GM12878 (cell line): Measurements from ENCODE around the gene NEU1. TPM values are rescaled to one million over a fixed set of nuclear protein-coding genes. Genes with fewer than 3 reads are reported as not detected.
A peak's percentile ranks its signal among the peaks of the same experiment; 100 is the strongest.

Source experiments
- CHD4 ChIP-seq: fragments of 200-600 bp; sonication (generic); IDR thresholded peaks from 2 replicates; pipeline ENCODE4 v1.6.1; 2016; ENCODE audit warnings: mild to moderate bottlenecking
- CREM ChIP-seq: IDR thresholded peaks from 2 replicates; pipeline ENCODE4 v1.6.1; 2014; ENCODE audit warnings: antibody characterized with exemption, low read depth
- HDAC6 ChIP-seq: fragments of 200-600 bp; sonication (generic); IDR thresholded peaks from one replicate; pipeline ENCODE4 v1.8.0; 2017; ENCODE audit warnings: antibody characterized with exemption; ENCODE audit not compliant: unreplicated experiment
- IKZF2 ChIP-seq, 2 experiments: fragments of 450-650 bp; IDR thresholded peaks; 2 replicates each; pipeline ENCODE4 v1.6.1; 2017; ENCODE audit warnings: mild to moderate bottlenecking in 2 of 2, moderate library complexity in 2 of 2
- JUND ChIP-seq: IDR thresholded peaks from 2 replicates; pipeline ENCODE4 v1.6.1; 2012; ENCODE audit warnings: low read depth, mild to moderate bottlenecking, low read length, improper control_type of control experiment, moderate library complexity
- MTA2 ChIP-seq: fragments of 450-650 bp; IDR thresholded peaks from 2 replicates; pipeline ENCODE4 v1.6.1; 2016; ENCODE audit warnings: low read depth, mild to moderate bottlenecking, moderate library complexity
- NRF1 ChIP-seq: conservative IDR thresholded peaks from 2 replicates; pipeline ENCODE4 v1.6.1; 2011; ENCODE audit warnings: mild to moderate bottlenecking, low read depth, low read length, improper control_type of control experiment
- RB1 ChIP-seq: fragments of 450-650 bp; formaldehyde crosslinking; IDR thresholded peaks from 2 replicates; pipeline ENCODE4 v1.6.1; 2017; ENCODE audit warnings: mild to moderate bottlenecking, borderline replicate concordance
- SMC3 ChIP-seq: IDR thresholded peaks from 2 replicates; pipeline ENCODE4 v1.6.1; 2011; ENCODE audit warnings: low read length, improper control_type of control experiment, borderline replicate concordance
- ZNF384 ChIP-seq: IDR thresholded peaks from 2 replicates; pipeline ENCODE4 v1.6.1; 2012; ENCODE audit warnings: low read depth, mild to moderate bottlenecking, low read length, improper control_type of control experiment, borderline replicate concordance
- ZZZ3 ChIP-seq: IDR thresholded peaks from 2 replicates; pipeline ENCODE4 v1.6.1; 2011; ENCODE audit warnings: low read depth; ENCODE audit not compliant: control insufficient read depth, insufficient read length
- polyA plus RNA-seq, 11 experiments: library from polyadenylated mRNA; depleted of rRNA in 4 of 11; unstranded in 6 of 11; stranded (reverse) in 5 of 11; fragments of >200 nt; fragmentation: Nextera tagmentation in 4 of 11; fragmentation: Illumina TruSeq in 1 of 11; extraction: Ambion mirVana in 4 of 11; extraction: Trizol in 1 of 11; gene quantifications; 1 replicate in 1 of 11; 2 replicates in 10 of 11; pipeline versions ENCODE4 v1.2.1 to v1.2.3, GENCODE V29; 2011 to 2016; ENCODE audit warnings: inconsistent platforms in 2 of 11, missing spikeins in 2 of 11, low read depth in 1 of 11
- total RNA-seq, 4 experiments: library from RNA; depleted of rRNA in 3 of 4; stranded (reverse); fragments of >200 nt in 3 of 4; fragmentation: Illumina TruSeq in 1 of 4; extraction: Trizol in 1 of 4; gene quantifications; 2 replicates each; pipeline versions ENCODE4 v1.2.1 to v1.2.3, GENCODE V29; 2013 to 2021
- TF ChIP-seq, protein P1 (sequence below): fragments of 450-650 bp; IDR thresholded peaks from 2 replicates; pipeline ENCODE4 v1.6.1; 2016; ENCODE audit warnings: mild to moderate bottlenecking, moderate library complexity, borderline replicate concordance
- TF ChIP-seq, protein P2 (sequence below): fragments of 450-650 bp; IDR thresholded peaks from 2 replicates; pipeline ENCODE4 v1.6.1; 2017; ENCODE audit warnings: low read depth, mild to moderate bottlenecking, moderate library complexity
- TF ChIP-seq, protein P3 (sequence below), 3 experiments: IDR thresholded peaks in 2 of 3; conservative IDR thresholded peaks in 1 of 3; 2 replicates each; pipeline ENCODE4 v1.5.1; 2011; ENCODE audit warnings: low read depth in 3 of 3, low read length in 3 of 3, mild to moderate bottlenecking in 3 of 3, control low read depth in 2 of 3, moderate library complexity in 2 of 3, inconsistent platforms in 1 of 3, mixed read lengths in 1 of 3; ENCODE audit not compliant: control insufficient read depth in 2 of 3, insufficient read depth in 1 of 3; ENCODE audit errors: extremely low read depth in 1 of 3
- TF ChIP-seq, protein P4 (sequence below): fragments of 450-650 bp; formaldehyde crosslinking; IDR thresholded peaks from 2 replicates; pipeline ENCODE4 v1.4.0; 2020; ENCODE audit warnings: mild to moderate bottlenecking, moderate library complexity
- TF ChIP-seq, protein P5 (sequence below): IDR thresholded peaks from 2 replicates; pipeline ENCODE4 v1.6.1; 2011; ENCODE audit warnings: mild to moderate bottlenecking, low read depth, low read length, moderate library complexity; ENCODE audit not compliant: insufficient replicate concordance

Gene NEU1
- total and polyA plus RNA-seq, 10 of the 15 experiments (the other 5 are each of a cell fraction or from before 2014, with no cell fraction given) = 7.2 to 26.9 (median 21.6) TPM

DNA sequence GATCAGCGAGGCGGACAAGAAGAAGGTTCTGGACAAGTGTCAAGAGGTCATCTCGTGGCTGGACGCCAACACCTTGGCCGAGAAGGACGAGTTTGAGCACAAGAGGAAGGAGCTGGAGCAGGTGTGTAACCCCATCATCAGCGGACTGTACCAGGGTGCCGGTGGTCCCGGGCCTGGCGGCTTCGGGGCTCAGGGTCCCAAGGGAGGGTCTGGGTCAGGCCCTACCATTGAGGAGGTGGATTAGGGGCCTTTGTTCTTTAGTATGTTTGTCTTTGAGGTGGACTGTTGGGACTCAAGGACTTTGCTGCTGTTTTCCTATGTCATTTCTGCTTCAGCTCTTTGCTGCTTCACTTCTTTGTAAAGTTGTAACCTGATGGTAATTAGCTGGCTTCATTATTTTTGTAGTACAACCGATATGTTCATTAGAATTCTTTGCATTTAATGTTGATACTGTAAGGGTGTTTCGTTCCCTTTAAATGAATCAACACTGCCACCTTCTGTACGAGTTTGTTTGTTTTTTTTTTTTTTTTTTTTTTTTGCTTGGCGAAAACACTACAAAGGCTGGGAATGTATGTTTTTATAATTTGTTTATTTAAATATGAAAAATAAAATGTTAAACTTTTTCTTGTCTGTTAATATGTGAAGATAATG, 32.9 kb downstream of the NEU1 start (continued):
- TF ChIP-seq, protein P1, sequence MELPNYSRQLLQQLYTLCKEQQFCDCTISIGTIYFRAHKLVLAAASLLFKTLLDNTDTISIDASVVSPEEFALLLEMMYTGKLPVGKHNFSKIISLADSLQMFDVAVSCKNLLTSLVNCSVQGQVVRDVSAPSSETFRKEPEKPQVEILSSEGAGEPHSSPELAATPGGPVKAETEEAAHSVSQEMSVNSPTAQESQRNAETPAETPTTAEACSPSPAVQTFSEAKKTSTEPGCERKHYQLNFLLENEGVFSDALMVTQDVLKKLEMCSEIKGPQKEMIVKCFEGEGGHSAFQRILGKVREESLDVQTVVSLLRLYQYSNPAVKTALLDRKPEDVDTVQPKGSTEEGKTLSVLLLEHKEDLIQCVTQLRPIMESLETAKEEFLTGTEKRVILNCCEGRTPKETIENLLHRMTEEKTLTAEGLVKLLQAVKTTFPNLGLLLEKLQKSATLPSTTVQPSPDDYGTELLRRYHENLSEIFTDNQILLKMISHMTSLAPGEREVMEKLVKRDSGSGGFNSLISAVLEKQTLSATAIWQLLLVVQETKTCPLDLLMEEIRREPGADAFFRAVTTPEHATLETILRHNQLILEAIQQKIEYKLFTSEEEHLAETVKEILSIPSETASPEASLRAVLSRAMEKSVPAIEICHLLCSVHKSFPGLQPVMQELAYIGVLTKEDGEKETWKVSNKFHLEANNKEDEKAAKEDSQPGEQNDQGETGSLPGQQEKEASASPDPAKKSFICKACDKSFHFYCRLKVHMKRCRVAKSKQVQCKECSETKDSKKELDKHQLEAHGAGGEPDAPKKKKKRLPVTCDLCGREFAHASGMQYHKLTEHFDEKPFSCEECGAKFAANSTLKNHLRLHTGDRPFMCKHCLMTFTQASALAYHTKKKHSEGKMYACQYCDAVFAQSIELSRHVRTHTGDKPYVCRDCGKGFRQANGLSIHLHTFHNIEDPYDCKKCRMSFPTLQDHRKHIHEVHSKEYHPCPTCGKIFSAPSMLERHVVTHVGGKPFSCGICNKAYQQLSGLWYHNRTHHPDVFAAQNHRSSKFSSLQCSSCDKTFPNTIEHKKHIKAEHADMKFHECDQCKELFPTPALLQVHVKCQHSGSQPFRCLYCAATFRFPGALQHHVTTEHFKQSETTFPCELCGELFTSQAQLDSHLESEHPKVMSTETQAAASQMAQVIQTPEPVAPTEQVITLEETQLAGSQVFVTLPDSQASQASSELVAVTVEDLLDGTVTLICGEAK = no peak
- no peak for TF ChIP-seq CREM
- TF ChIP-seq HDAC6 = no peak
- TF ChIP-seq, protein P2, sequence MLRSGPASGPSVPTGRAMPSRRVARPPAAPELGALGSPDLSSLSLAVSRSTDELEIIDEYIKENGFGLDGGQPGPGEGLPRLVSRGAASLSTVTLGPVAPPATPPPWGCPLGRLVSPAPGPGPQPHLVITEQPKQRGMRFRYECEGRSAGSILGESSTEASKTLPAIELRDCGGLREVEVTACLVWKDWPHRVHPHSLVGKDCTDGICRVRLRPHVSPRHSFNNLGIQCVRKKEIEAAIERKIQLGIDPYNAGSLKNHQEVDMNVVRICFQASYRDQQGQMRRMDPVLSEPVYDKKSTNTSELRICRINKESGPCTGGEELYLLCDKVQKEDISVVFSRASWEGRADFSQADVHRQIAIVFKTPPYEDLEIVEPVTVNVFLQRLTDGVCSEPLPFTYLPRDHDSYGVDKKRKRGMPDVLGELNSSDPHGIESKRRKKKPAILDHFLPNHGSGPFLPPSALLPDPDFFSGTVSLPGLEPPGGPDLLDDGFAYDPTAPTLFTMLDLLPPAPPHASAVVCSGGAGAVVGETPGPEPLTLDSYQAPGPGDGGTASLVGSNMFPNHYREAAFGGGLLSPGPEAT = peak; percentile 34; the same call in 1 of the 2 replicates
- no peak for TF ChIP-seq CHD4
- TF ChIP-seq, protein P3, sequence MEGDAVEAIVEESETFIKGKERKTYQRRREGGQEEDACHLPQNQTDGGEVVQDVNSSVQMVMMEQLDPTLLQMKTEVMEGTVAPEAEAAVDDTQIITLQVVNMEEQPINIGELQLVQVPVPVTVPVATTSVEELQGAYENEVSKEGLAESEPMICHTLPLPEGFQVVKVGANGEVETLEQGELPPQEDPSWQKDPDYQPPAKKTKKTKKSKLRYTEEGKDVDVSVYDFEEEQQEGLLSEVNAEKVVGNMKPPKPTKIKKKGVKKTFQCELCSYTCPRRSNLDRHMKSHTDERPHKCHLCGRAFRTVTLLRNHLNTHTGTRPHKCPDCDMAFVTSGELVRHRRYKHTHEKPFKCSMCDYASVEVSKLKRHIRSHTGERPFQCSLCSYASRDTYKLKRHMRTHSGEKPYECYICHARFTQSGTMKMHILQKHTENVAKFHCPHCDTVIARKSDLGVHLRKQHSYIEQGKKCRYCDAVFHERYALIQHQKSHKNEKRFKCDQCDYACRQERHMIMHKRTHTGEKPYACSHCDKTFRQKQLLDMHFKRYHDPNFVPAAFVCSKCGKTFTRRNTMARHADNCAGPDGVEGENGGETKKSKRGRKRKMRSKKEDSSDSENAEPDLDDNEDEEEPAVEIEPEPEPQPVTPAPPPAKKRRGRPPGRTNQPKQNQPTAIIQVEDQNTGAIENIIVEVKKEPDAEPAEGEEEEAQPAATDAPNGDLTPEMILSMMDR (IDR thresholded peaks at IDR 0.05 in 2 of 3, conservative IDR thresholded peaks at IDR 0.05 in 1 of 3; ENCODE audit: control insufficient read depth in 2 of 3, extremely low read depth in 1 of 3, insufficient read depth in 1 of 3, low read depth in 3 of 3, low read length in 3 of 3) = peak; percentile 15 to 66 (median 40); a peak in 3 of 6 replicates
- peak; percentile 99 for TF ChIP-seq ZNF384
- TF ChIP-seq SMC3 = peak; percentile 63; the same call in 1 of the 2 replicates
- TF ChIP-seq MTA2 = no peak
- no peak for TF ChIP-seq NRF1
- TF ChIP-seq RB1 = no peak
- no peak for TF ChIP-seq IKZF2 (IDR thresholded peaks at IDR 0.05)
- TF ChIP-seq, protein P4, sequence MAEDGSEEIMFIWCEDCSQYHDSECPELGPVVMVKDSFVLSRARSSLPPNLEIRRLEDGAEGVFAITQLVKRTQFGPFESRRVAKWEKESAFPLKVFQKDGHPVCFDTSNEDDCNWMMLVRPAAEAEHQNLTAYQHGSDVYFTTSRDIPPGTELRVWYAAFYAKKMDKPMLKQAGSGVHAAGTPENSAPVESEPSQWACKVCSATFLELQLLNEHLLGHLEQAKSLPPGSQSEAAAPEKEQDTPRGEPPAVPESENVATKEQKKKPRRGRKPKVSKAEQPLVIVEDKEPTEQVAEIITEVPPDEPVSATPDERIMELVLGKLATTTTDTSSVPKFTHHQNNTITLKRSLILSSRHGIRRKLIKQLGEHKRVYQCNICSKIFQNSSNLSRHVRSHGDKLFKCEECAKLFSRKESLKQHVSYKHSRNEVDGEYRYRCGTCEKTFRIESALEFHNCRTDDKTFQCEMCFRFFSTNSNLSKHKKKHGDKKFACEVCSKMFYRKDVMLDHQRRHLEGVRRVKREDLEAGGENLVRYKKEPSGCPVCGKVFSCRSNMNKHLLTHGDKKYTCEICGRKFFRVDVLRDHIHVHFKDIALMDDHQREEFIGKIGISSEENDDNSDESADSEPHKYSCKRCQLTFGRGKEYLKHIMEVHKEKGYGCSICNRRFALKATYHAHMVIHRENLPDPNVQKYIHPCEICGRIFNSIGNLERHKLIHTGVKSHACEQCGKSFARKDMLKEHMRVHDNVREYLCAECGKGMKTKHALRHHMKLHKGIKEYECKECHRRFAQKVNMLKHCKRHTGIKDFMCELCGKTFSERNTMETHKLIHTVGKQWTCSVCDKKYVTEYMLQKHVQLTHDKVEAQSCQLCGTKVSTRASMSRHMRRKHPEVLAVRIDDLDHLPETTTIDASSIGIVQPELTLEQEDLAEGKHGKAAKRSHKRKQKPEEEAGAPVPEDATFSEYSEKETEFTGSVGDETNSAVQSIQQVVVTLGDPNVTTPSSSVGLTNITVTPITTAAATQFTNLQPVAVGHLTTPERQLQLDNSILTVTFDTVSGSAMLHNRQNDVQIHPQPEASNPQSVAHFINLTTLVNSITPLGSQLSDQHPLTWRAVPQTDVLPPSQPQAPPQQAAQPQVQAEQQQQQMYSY (CRISPR knock-in tag) = 0 out of 2 replicates have a peak, but pooled peaks have one; percentile 54
- no peak for TF ChIP-seq JUND
- no peak for TF ChIP-seq ZZZ3
- TF ChIP-seq, protein P5, sequence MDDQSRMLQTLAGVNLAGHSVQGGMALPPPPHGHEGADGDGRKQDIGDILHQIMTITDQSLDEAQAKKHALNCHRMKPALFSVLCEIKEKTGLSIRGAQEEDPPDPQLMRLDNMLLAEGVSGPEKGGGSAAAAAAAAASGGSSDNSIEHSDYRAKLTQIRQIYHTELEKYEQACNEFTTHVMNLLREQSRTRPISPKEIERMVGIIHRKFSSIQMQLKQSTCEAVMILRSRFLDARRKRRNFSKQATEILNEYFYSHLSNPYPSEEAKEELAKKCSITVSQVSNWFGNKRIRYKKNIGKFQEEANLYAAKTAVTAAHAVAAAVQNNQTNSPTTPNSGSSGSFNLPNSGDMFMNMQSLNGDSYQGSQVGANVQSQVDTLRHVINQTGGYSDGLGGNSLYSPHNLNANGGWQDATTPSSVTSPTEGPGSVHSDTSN = no peak
